Activated effector memory CD4-positive, alpha-beta T cell treated with Interleukin-2 at 50 U/mL for 16 hours (primary cell): ENCODE measurements around the gene SH3TC2.

ENCODE experiments used
- DNase-seq: peaks from one replicate; pipeline ENCODE4 v3.0.0-alpha.2; 2020

Gene SH3TC2

GRCh38 chr5:148966938-148967337, 95.9 kb downstream of the SH3TC2 start:
- DNase-seq = no peak

- no peak for DNase-seq
Observed at GRCh38 chr5:148966348-148966747, 96.5 kb downstream of the SH3TC2 start.

GRCh38 chr5:148965511-148966265, 97.2 kb downstream of the SH3TC2 start:
- DNase-seq = no peak

GRCh38 chr5:148963664-148964063, 99.2 kb downstream of the SH3TC2 start:
- DNase-seq = no peak

- no peak for DNase-seq
Observed at GRCh38 chr5:148962761-148963324, 100.0 kb downstream of the SH3TC2 start.

GRCh38 chr5:148962200-148962550, 100.7 kb downstream of the SH3TC2 start:
- no peak for DNase-seq

GRCh38 chr5:148961261-148962199, 101.3 kb downstream of the SH3TC2 start:
- DNase-seq = no peak

GRCh38 chr5:148960070-148960769, 102.6 kb downstream of the SH3TC2 start:
- no peak for DNase-seq

- DNase-seq = peak; percentile 13
Observed at GRCh38 chr5:148957591-148958202, 105.2 kb downstream of the SH3TC2 start.

GRCh38 chr5:148956477-148957385, 106.1 kb downstream of the SH3TC2 start:
- no peak for DNase-seq
